Astrocyte (in vitro differentiated cells and primary cell): ENCODE results near the gene OXSM. TPM values are rescaled to one million over a fixed set of nuclear protein-coding genes. Genes with fewer than 3 reads are reported as not detected.

Experiments
- DNase-seq: peaks from one replicate; pipeline ENCODE4 v3.0.0-alpha.2; 2010; ENCODE audit warnings: low read depth
- FAIRE-seq: peaks from 2 replicates; lab custom pipeline; 2011; peaks lifted over from hg19 to GRCh38; lab: Jason Lieb, UNC
- H2AFZ ChIP-seq: 2 replicates; pipeline ENCODE4 v1.6.0; 2012; ENCODE audit warnings: low read depth, low read length, inconsistent platforms
- H3K27ac ChIP-seq: 2 replicates; pipeline ENCODE4 v1.5.1; 2011; ENCODE audit warnings: low read depth, low read length, inconsistent platforms
- H3K27me3 ChIP-seq: 2 replicates; pipeline ENCODE4 v1.6.0; 2011; ENCODE audit warnings: low read length, inconsistent platforms; ENCODE audit not compliant: insufficient read depth
- H3K36me3 ChIP-seq: 2 replicates; pipeline ENCODE4 v1.5.1; 2011; ENCODE audit warnings: low read length, inconsistent platforms; ENCODE audit not compliant: insufficient read depth
- H3K4me1 ChIP-seq: 2 replicates; pipeline ENCODE4 v1.5.1; 2011; ENCODE audit warnings: low read length, inconsistent platforms; ENCODE audit not compliant: insufficient read depth
- H3K4me2 ChIP-seq: 2 replicates; pipeline ENCODE4 v1.6.0; 2012; ENCODE audit warnings: low read length, inconsistent platforms
- H3K4me3 ChIP-seq: 2 replicates; pipeline ENCODE4 v1.5.1; 2011; ENCODE audit warnings: low read depth, mild to moderate bottlenecking, low read length, inconsistent platforms; ENCODE audit not compliant: insufficient read depth
- H3K79me2 ChIP-seq: 2 replicates; pipeline ENCODE4 v1.6.0; 2012; ENCODE audit warnings: mild to moderate bottlenecking, low read length, inconsistent platforms; ENCODE audit not compliant: insufficient read depth
- H3K9ac ChIP-seq: 2 replicates; pipeline ENCODE4 v1.6.0; 2012; ENCODE audit warnings: mild to moderate bottlenecking, low read length, inconsistent platforms
- H3K9me3 ChIP-seq: 2 replicates; pipeline ENCODE4 v1.5.1; 2012; ENCODE audit warnings: low read depth, mild to moderate bottlenecking, low read length, inconsistent platforms; ENCODE audit not compliant: insufficient read depth
- H4K20me1 ChIP-seq: 2 replicates; pipeline ENCODE4 v1.6.0; 2012; ENCODE audit warnings: low read length, inconsistent platforms; ENCODE audit not compliant: insufficient read depth
- H3K27ac Mint-ChIP-seq: one replicate; pipeline ENCODE4 v1.8.0; 2021; ENCODE audit warnings: mild to moderate bottlenecking, mixed read lengths; ENCODE audit not compliant: unreplicated experiment
- H3K27me3 Mint-ChIP-seq: one replicate; pipeline ENCODE4 v1.8.0; 2021; ENCODE audit warnings: low read depth, mixed read lengths; ENCODE audit not compliant: unreplicated experiment
- H3K36me3 Mint-ChIP-seq: one replicate; pipeline ENCODE4 v1.8.0; 2021; ENCODE audit warnings: low read depth, mixed read lengths; ENCODE audit not compliant: unreplicated experiment
- H3K4me1 Mint-ChIP-seq: one replicate; pipeline ENCODE4 v1.8.0; 2021; ENCODE audit warnings: low read depth, mixed read lengths; ENCODE audit not compliant: unreplicated experiment
- H3K4me3 Mint-ChIP-seq: one replicate; pipeline ENCODE4 v1.8.0; 2021; ENCODE audit warnings: mild to moderate bottlenecking, moderate library complexity, mixed read lengths; ENCODE audit not compliant: unreplicated experiment
- H3K9me3 Mint-ChIP-seq: one replicate; pipeline ENCODE4 v1.8.0; 2021; ENCODE audit warnings: mild to moderate bottlenecking, mixed read lengths; ENCODE audit not compliant: unreplicated experiment
- EZH2 ChIP-seq: IDR thresholded peaks from 2 replicates; pipeline ENCODE4 v1.6.1; 2012; ENCODE audit warnings: mild to moderate bottlenecking, low read length, inconsistent platforms; ENCODE audit not compliant: insufficient read depth
- total RNA-seq: library from RNA; stranded (reverse); gene quantifications from 2 replicates; pipeline ENCODE4 v1.2.1, GENCODE V29; 2021
- TF ChIP-seq, protein P1 (sequence below): IDR thresholded peaks from 2 replicates; pipeline ENCODE4 v1.5.1; 2011; ENCODE audit warnings: low read depth, mild to moderate bottlenecking, inconsistent platforms, low read length, moderate library complexity; ENCODE audit not compliant: insufficient read depth

OXSM gene
- total RNA-seq, 1 donor from 2014 or later = 6.1 TPM

DNA sequence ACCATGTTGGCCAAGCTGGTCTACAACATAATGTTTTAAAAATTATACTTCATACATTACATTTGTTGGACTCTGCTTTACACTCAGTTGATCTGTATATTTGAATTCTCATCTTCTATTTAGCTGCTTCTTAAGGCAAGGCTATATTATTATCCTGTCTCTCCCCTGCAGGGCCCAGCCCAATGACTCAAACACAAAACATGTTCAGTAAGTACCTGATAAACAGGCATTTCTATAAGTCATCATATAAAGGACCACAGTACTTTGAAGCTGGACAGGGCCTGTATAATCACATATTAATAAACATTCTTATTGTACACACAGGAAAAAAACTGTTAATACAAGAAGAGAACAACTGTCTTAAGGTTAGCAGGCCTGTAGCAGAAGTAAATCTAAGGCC is 42.9 kb upstream of the OXSM start:
- no peak overlapping the region for H3K27ac Mint-ChIP-seq
- no peak overlapping the region for H3K4me3 Mint-ChIP-seq

DNA sequence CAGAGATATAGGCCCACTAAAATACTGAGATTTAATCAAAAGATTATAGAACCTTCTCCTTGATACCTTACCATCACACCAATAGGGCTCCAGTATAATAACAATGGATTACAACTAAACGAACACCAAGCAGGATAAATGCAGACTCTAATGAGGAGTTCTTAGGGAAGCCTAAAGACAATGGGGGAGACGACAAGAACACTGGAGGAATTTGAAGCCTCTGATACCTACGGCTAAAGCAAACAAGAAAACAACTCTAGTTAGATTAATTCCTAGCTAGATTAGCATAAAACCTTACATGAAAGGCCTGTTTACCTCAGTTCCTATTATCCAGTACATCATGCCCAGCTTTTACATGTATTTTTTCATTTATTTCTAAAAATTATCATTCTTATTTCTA is 41.7 kb upstream of the OXSM start:
- Histone ChIP-seq H4K20me1 (no peaks in the 10 kb centered on the region), H3K9ac (no peak overlapping the region), H3K4me1 (no peaks in the 10 kb centered on the region), H2AFZ (no peak overlapping the region), H3K36me3 (peaks cover 9% of the 10 kb centered on the region), H3K27ac (no peak overlapping the region), H3K27me3 (no peaks in the 10 kb centered on the region), H3K79me2 (peaks cover 3% of the 10 kb centered on the region), H3K9me3 (no peaks in the 10 kb centered on the region), H3K4me2 (no peak overlapping the region), H3K4me3 (no peak overlapping the region)
- no peak for TF ChIP-seq EZH2
- TF ChIP-seq, protein P1, sequence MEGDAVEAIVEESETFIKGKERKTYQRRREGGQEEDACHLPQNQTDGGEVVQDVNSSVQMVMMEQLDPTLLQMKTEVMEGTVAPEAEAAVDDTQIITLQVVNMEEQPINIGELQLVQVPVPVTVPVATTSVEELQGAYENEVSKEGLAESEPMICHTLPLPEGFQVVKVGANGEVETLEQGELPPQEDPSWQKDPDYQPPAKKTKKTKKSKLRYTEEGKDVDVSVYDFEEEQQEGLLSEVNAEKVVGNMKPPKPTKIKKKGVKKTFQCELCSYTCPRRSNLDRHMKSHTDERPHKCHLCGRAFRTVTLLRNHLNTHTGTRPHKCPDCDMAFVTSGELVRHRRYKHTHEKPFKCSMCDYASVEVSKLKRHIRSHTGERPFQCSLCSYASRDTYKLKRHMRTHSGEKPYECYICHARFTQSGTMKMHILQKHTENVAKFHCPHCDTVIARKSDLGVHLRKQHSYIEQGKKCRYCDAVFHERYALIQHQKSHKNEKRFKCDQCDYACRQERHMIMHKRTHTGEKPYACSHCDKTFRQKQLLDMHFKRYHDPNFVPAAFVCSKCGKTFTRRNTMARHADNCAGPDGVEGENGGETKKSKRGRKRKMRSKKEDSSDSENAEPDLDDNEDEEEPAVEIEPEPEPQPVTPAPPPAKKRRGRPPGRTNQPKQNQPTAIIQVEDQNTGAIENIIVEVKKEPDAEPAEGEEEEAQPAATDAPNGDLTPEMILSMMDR = no peak
- Mint-ChIP-seq H3K4me1 (no peaks in the 10 kb centered on the region), H3K9me3 (no peaks in the 10 kb centered on the region), H3K4me3 (no peak overlapping the region), H3K27me3 (no peaks in the 10 kb centered on the region), H3K27ac (no peak overlapping the region), H3K36me3 (peaks cover 14% of the 10 kb centered on the region)
- DNase-seq (no peak), FAIRE-seq (no peak)

More for the DNA sequence above, 42.9 kb upstream of the OXSM start:
- Histone ChIP-seq H3K27me3 (no peaks in the 10 kb centered on the region), H3K36me3 (peaks cover 9% of the 10 kb centered on the region), H3K79me2 (peaks cover 3% of the 10 kb centered on the region), H3K9ac (no peak overlapping the region), H4K20me1 (no peaks in the 10 kb centered on the region), H3K4me2 (no peak overlapping the region), H3K9me3 (no peaks in the 10 kb centered on the region), H2AFZ (no peak overlapping the region), H3K4me1 (no peaks in the 10 kb centered on the region), H3K4me3 (no peak overlapping the region), H3K27ac (no peak overlapping the region)
- no peak for FAIRE-seq
- DNase-seq = peak; percentile 8
- H3K36me3 Mint-ChIP-seq = peaks cover 14% of the 10 kb centered on the region
- H3K27me3 Mint-ChIP-seq = no peaks in the 10 kb centered on the region
- no peaks in the 10 kb centered on the region for H3K9me3 Mint-ChIP-seq
- TF ChIP-seq, protein P1 = no peak
- H3K4me1 Mint-ChIP-seq = no peaks in the 10 kb centered on the region

DNA sequence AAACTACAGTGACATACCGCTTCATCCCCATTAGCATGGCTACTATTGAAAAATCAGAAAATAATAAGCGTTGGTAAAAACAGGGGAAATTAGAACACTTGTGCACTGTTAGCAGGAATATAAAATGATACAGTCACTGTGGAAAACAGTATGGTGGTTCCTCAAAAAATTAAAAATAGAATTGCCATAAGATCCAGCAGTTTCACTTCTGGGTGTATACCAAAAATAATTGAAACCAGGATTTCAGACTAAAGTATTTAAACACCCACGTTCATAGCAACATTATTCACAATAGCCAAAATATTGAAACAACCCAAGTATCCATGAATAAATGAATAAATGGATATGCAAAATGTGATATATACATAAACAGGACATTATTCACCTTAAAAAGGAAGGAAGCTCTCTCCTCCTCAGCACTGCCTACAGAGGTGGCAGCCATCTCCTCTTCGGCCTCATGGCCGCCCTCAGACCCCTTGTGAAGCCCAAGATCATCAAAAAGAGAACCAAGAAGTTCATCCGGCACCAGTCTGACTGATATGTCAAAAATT is 40.8 kb upstream of the OXSM start:
- H3K27me3 Mint-ChIP-seq = no peaks in the 10 kb centered on the region
- H3K4me3 Mint-ChIP-seq = no peak overlapping the region
- no peak overlapping the region for H3K4me2 ChIP-seq
- H3K27ac ChIP-seq = no peak overlapping the region
- no peaks in the 10 kb centered on the region for H3K9me3 ChIP-seq
- no peak for TF ChIP-seq EZH2
- TF ChIP-seq, protein P1 = no peak
- H4K20me1 ChIP-seq = no peaks in the 10 kb centered on the region
- H3K36me3 Mint-ChIP-seq = peaks cover 13% of the 10 kb centered on the region
- H3K36me3 ChIP-seq = peaks cover 9% of the 10 kb centered on the region
- DNase-seq (no peak), FAIRE-seq (no peak)
- H3K4me1 ChIP-seq = no peaks in the 10 kb centered on the region
- H3K27me3 ChIP-seq = no peaks in the 10 kb centered on the region
- no peaks in the 10 kb centered on the region for H3K79me2 ChIP-seq
- no peaks in the 10 kb centered on the region for H3K9me3 Mint-ChIP-seq
- no peak overlapping the region for H3K27ac Mint-ChIP-seq
- no peaks in the 10 kb centered on the region for H3K4me1 Mint-ChIP-seq
- H2AFZ ChIP-seq = no peak overlapping the region
- no peak overlapping the region for H3K4me3 ChIP-seq
- H3K9ac ChIP-seq = no peak overlapping the region
